Measurements from ENCODE around the gene NUP62.
A peak's percentile ranks its signal among the peaks of the same experiment; 100 is the strongest.
"Not testable (repeated sequence)": the region's sequence is repeated elsewhere in the genome, so short reads cannot be mapped to it uniquely, and the experiment has no call there.

NUP62 gene

GRCh38 chr19:49951806-49952478 lies 22.6 kb upstream of the NUP62 start:
- no peak for DNase-seq (ENCODE audit: low spot score)

- no peak for DNase-seq (ENCODE audit: low spot score)
Observed at GRCh38 chr19:49950956-49951526, 21.7 kb upstream of the NUP62 start.

- DNase-seq (ENCODE audit: low spot score), result no peak
Observed at GRCh38 chr19:49950590-49950948, 21.3 kb upstream of the NUP62 start.

- DNase-seq (ENCODE audit: low spot score), result no peak
Observed at GRCh38 chr19:49949742-49950589, 20.7 kb upstream of the NUP62 start.

GRCh38 chr19:49946415-49946814 lies 17.1 kb upstream of the NUP62 start:
- no peak for DNase-seq (ENCODE audit: low spot score)

- not testable (repeated sequence) for DNase-seq (ENCODE audit: low spot score)
Observed at GRCh38 chr19:49944567-49944966, 15.3 kb upstream of the NUP62 start.

GRCh38 chr19:49940482-49940791 lies 11.1 kb upstream of the NUP62 start:
- DNase-seq (ENCODE audit: low spot score), result no peak

- DNase-seq (ENCODE audit: low spot score), result no peak
Observed at GRCh38 chr19:49939721-49940481, 10.6 kb upstream of the NUP62 start.

- DNase-seq (ENCODE audit: low spot score), result no peak
Observed at GRCh38 chr19:49938662-49939061, 9.4 kb upstream of the NUP62 start.

GRCh38 chr19:49937750-49938381 lies 8.6 kb upstream of the NUP62 start:
- peak; percentile 73 for DNase-seq (ENCODE audit: low spot score)

GRCh38 chr19:49936549-49936948 lies 7.2 kb upstream of the NUP62 start:
- no peak for DNase-seq (ENCODE audit: low spot score)

GRCh38 chr19:49933643-49934042 lies 4.3 kb upstream of the NUP62 start:
- no peak for DNase-seq (ENCODE audit: low spot score)

GRCh38 chr19:49932731-49933131 lies 3.4 kb upstream of the NUP62 start:
- DNase-seq (ENCODE audit: low spot score), result no peak

GRCh38 chr19:49932041-49932451 lies 2.7 kb upstream of the NUP62 start:
- no peak for DNase-seq (ENCODE audit: low spot score)

GRCh38 chr19:49931293-49932040 lies 2.2 kb upstream of the NUP62 start:
- DNase-seq (ENCODE audit: low spot score), result no peak

- no peak for DNase-seq (ENCODE audit: low spot score)
Observed at GRCh38 chr19:49930483-49931011, 1.2 kb upstream of the NUP62 start.

- peak; percentile 92 for DNase-seq (ENCODE audit: low spot score)
Observed at GRCh38 chr19:49929611-49930482, 543 bp upstream of the NUP62 start.

GRCh38 chr19:49927526-49928264 lies 1.6 kb downstream of the NUP62 start:
- DNase-seq (ENCODE audit: low spot score), result no peak

GRCh38 chr19:49926515-49926914 lies 2.8 kb downstream of the NUP62 start:
- DNase-seq (ENCODE audit: low spot score), result no peak

Measured in HuH-7.5 (cell line).